ENCODE results near the gene DIAPH3. TPM values are rescaled to one million over a fixed set of nuclear protein-coding genes. Genes with fewer than 3 reads are reported as not detected.

DIAPH3 gene
- total and polyA plus RNA-seq, 2 of the 4 experiments (the other 2 are of a cell fraction) = 8.9 to 9.3 TPM

DNA sequence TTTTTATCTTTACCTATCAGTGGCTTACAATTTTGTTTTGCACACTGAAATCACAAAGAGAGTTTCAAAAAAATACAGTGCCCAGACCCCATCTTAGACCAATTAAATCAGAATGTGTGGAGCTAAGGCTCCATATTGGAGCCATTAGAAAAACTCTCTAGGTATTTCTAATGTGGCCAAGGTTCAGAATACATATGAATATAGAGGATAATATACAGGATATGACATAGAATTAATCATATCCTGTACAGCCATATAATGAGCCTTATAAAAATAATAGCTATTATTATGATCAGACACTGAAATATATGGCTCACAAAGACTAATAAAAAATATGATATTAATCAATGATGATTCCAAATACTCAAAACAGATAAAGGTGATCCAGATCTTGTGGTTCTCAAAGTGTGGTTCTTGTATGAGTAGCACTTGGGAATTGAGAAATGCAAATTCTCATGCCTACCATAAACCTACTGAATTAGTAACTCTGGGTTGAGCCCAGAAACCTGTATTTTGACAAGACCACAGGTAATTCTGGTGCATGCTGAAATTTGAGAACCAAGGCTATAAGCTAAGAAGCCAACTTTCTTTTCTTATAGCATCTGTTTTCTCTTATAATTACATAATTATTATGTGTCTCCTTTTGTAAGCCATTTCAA, 408.0 kb downstream of the DIAPH3 start:
- no peak overlapping the region; the same call in 1 of the 2 replicates for H3K18ac ChIP-seq (ENCODE audit: low read depth, low read length)
- H2AK5ac ChIP-seq (ENCODE audit: low read depth, low read length) = no peak overlapping the region
- no peak overlapping the region for H2BK20ac ChIP-seq (ENCODE audit: low read depth, low read length)
- dilution Hi-C loops (cut with HindIII; ENCODE audit: low sequenced_read_pairs, unreplicated experiment) (no loop called here), in situ Hi-C loops (cut with MboI; ENCODE audit: low sequenced_read_pairs) (loop anchor here (25.0 kb wide), 1 partner anchor 643 kb away; no protein-coding TSS in a partner anchor), intact Hi-C loops (cut with micrococcal nuclease) (no loop called here)
- H3K4ac ChIP-seq (ENCODE audit: low read depth, low read length) = no peak overlapping the region
- BruUV-seq (replicated peaks) = no TSS peak
- H4K8ac ChIP-seq (ENCODE audit: low read depth in 2 of 2, low read length in 2 of 2) = no peak overlapping the region
- H3K14ac ChIP-seq (replicated peaks; ENCODE audit: low read depth, low read length) = no peak overlapping the region
- ATAC-seq (ENCODE audit: low read depth) (no peak), DNase-seq (no peak)
- H2BK15ac ChIP-seq (ENCODE audit: low read depth, low read length) = no peak overlapping the region
- no peak overlapping the region for H3K9ac ChIP-seq (ENCODE audit: low read depth, low read length)
- no peaks in the 10 kb centered on the region for H3K36me3 ChIP-seq (ENCODE audit: control insufficient read depth, insufficient read depth, low read length)
- H4K91ac ChIP-seq (ENCODE audit: insufficient read depth, low read depth, low read length) = no peak overlapping the region
- no peaks in the 10 kb centered on the region for H3K27me3 ChIP-seq (ENCODE audit: control insufficient read depth, insufficient read depth, low read length)
- no peak overlapping the region for H2BK5ac ChIP-seq (ENCODE audit: low read depth, low read length, poor library complexity, severe bottlenecking)
- no peak overlapping the region for H3K56ac ChIP-seq (ENCODE audit: extremely low read depth, insufficient read depth, low read length)
- ChIA-PET POLR2A (ENCODE audit: unreplicated experiment) (no interaction called here), CTCF (no interaction called here)
- H2AFZ ChIP-seq (replicated peaks; ENCODE audit: low read length, poor library complexity) = no peak overlapping the region
- no peak overlapping the region for H2BK120ac ChIP-seq (ENCODE audit: low read depth, low read length)
- H3K9me1 ChIP-seq (ENCODE audit: insufficient read depth, low read length) = no peaks in the 10 kb centered on the region
- no peaks in the 10 kb centered on the region for H3K9me3 ChIP-seq (ENCODE audit: control insufficient read depth, insufficient read depth, low read length)
- no peak overlapping the region for H3K27ac ChIP-seq (ENCODE audit: insufficient read depth, low read length)
- no peak for TF ChIP-seq RAD21 (IDR thresholded peaks at IDR 0.05; ENCODE audit: low read length)
- TF ChIP-seq, protein P1, sequence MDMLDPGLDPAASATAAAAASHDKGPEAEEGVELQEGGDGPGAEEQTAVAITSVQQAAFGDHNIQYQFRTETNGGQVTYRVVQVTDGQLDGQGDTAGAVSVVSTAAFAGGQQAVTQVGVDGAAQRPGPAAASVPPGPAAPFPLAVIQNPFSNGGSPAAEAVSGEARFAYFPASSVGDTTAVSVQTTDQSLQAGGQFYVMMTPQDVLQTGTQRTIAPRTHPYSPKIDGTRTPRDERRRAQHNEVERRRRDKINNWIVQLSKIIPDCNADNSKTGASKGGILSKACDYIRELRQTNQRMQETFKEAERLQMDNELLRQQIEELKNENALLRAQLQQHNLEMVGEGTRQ (IDR thresholded peaks at IDR 0.05; ENCODE audit: low read depth, low read length) = no peak
- no peak for TF ChIP-seq RCOR1 (IDR thresholded peaks at IDR 0.05; ENCODE audit: insufficient replicate concordance, low read length)
- TF ChIP-seq NFE2L2 (IDR thresholded peaks at IDR 0.05; ENCODE audit: low read depth, low read length) = no peak
- no peak for TF ChIP-seq FOS (IDR thresholded peaks at IDR 0.05; ENCODE audit: low read depth, low read length)
- TF ChIP-seq, protein P2, sequence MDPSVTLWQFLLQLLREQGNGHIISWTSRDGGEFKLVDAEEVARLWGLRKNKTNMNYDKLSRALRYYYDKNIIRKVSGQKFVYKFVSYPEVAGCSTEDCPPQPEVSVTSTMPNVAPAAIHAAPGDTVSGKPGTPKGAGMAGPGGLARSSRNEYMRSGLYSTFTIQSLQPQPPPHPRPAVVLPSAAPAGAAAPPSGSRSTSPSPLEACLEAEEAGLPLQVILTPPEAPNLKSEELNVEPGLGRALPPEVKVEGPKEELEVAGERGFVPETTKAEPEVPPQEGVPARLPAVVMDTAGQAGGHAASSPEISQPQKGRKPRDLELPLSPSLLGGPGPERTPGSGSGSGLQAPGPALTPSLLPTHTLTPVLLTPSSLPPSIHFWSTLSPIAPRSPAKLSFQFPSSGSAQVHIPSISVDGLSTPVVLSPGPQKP (IDR thresholded peaks at IDR 0.05; ENCODE audit: borderline replicate concordance, low read depth, low read length) = no peak
- TF ChIP-seq CEBPB (IDR thresholded peaks at IDR 0.05; ENCODE audit: low read depth, low read length) = no peak
- TF ChIP-seq MXI1 (IDR thresholded peaks at IDR 0.05; ENCODE audit: borderline replicate concordance, low read depth, low read length) = no peak
- TF ChIP-seq SMC3 (IDR thresholded peaks at IDR 0.05; ENCODE audit: low read depth, low read length) = no peak
- no peak for TF ChIP-seq CHD1 (IDR thresholded peaks at IDR 0.05; ENCODE audit: low read depth, low read length)
- TF ChIP-seq, protein P3, sequence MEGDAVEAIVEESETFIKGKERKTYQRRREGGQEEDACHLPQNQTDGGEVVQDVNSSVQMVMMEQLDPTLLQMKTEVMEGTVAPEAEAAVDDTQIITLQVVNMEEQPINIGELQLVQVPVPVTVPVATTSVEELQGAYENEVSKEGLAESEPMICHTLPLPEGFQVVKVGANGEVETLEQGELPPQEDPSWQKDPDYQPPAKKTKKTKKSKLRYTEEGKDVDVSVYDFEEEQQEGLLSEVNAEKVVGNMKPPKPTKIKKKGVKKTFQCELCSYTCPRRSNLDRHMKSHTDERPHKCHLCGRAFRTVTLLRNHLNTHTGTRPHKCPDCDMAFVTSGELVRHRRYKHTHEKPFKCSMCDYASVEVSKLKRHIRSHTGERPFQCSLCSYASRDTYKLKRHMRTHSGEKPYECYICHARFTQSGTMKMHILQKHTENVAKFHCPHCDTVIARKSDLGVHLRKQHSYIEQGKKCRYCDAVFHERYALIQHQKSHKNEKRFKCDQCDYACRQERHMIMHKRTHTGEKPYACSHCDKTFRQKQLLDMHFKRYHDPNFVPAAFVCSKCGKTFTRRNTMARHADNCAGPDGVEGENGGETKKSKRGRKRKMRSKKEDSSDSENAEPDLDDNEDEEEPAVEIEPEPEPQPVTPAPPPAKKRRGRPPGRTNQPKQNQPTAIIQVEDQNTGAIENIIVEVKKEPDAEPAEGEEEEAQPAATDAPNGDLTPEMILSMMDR (conservative IDR thresholded peaks at IDR 0.05; ENCODE audit: low read depth, low read length) = no peak
- no peak overlapping the region for H2AK9ac ChIP-seq (replicated peaks; ENCODE audit: low read depth, low read length, poor library complexity)
- no peak overlapping the region for H4K5ac ChIP-seq (ENCODE audit: low read depth, low read length)
- H3K23ac ChIP-seq (ENCODE audit: low read depth, low read length) = no peak overlapping the region
- H3K4me2 ChIP-seq (ENCODE audit: low read depth, low read length) = no peak overlapping the region
- peaks cover 3% of the 10 kb centered on the region for H3K4me1 ChIP-seq (ENCODE audit: control insufficient read depth, insufficient read depth, low read length)
- H3K79me1 ChIP-seq (ENCODE audit: low read depth in 1 of 2, low read length in 2 of 2) = no peaks in the 10 kb centered on the region; a peak in 1 of 4 replicates
- H4K20me1 ChIP-seq (ENCODE audit: insufficient read depth, low read length) = no peaks in the 10 kb centered on the region
- no peak overlapping the region for H3K4me3 ChIP-seq (ENCODE audit: insufficient read depth, low read depth, low read length)
